H4 (cell line): Measurements from ENCODE around the gene COL19A1. TPM values are rescaled to one million over a fixed set of nuclear protein-coding genes. Genes with fewer than 3 reads are reported as not detected.
A peak's percentile ranks its signal among the peaks of the same experiment; 100 is the strongest.
"Not testable (repeated sequence)": the region's sequence is repeated elsewhere in the genome, so short reads cannot be mapped to it uniquely, and the experiment has no call there.

Experiments used
- DNase-seq: peaks from one replicate; pipeline ENCODE4 v3.0.0-alpha.2; 2015; ENCODE audit warnings: low spot score
- total RNA-seq: library from RNA; depleted of rRNA; stranded (reverse); fragments of >200 nt; shearing (Covaris generic); gene quantifications from 2 replicates; pipeline ENCODE4 v1.2.3, GENCODE V29; 2014

Gene COL19A1
- total RNA-seq, 1 experiment from 2014 or later, result 1.5 TPM

- peak; percentile 19 for DNase-seq
These were observed 648 bp downstream of the COL19A1 start for GRCh38 chr6:69866770-69867638.

- DNase-seq, result no peak
These were observed 1.3 kb downstream of the COL19A1 start for GRCh38 chr6:69867639-69867976.

- DNase-seq, result no peak
These were observed 2.0 kb downstream of the COL19A1 start for GRCh38 chr6:69868252-69868804.

GRCh38 chr6:69868961-69869360 lies 2.6 kb downstream of the COL19A1 start:
- DNase-seq, result no peak

DNA sequence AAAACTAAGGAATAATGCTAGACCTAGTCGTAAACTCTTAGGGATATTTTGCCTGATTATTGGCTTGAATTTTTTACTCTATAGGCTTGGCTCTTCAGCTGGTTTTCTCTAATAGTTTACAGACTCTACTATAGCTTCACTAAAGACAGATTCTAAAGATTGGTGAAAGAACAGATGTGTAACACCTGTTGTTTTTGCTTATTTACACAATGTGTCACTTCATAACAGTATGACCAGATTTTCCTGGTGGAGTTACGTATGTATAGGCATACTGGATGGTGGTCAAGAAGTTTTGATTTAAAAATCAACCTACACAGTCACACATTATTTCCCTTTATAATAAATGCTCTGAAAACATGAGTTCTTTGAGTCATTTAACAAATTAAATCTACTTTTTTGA lies 4.8 kb downstream of the COL19A1 start:
- DNase-seq, result no peak

DNA sequence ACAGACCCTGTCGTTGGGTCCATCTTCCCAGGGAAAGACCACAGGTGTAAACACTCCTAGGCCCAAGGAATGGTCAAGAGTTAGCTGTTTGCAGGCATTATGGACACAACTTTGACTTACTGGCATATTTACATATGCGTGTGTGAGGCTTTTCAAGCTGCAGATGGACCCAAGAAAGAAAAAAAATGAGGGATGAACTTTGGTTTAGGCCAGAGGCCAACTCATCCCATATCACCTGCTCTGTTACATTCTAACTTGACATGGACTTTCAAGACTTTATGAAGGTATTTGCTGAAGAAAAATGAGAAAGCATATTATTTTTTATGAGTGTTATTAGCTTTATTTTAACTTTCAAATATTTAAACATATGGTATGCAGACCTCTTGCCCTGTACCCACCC lies 6.9 kb downstream of the COL19A1 start:
- DNase-seq, result no peak

DNA sequence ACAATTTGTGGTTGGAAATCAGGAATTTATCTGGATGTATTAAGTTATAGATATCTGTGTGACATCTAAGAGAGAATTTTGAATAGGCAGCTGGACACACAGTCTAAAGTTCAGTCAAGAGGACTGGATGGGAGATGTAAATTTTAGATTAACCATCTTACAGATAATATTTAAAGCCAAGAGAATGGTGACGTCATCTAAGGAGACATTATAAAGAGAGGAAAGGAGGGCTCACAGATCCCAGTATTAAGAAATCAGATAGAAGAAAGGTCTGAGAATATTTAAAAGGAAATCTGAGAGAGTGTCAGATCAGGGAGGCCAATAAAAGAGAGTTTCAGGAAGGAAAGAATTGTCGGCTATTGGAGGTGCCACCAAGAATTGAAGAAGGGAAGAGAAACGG lies 9.4 kb downstream of the COL19A1 start:
- no peak for DNase-seq

GRCh38 chr6:69878795-69879194 lies 12.4 kb downstream of the COL19A1 start:
- DNase-seq, result no peak

DNA sequence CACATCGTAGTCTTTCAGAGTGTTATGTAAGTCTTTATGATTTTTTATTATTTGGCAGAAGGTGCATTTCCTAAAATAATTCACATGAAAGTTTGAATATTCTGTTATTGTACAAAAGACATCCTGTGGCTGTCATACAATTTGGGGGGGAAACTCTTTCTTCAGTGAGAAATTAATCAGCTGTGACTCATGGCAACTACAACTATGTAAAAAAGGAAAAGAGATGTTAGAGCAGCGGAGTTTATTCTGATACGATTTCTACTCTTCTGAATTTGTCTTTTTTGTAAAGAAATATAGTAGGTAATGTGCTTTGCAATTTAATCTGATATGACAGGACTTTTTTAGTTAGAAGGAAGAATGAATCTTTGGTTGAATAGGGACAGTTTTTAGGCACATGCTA lies 14.2 kb downstream of the COL19A1 start:
- no peak for DNase-seq

- no peak for DNase-seq
These were observed 15.2 kb downstream of the COL19A1 start for GRCh38 chr6:69881322-69882151.

- no peak for DNase-seq
These were observed 17.2 kb downstream of the COL19A1 start for GRCh38 chr6:69883551-69883950.

- no peak for DNase-seq
These were observed 17.9 kb downstream of the COL19A1 start for GRCh38 chr6:69884231-69884630.

GRCh38 chr6:69887026-69887425 lies 20.7 kb downstream of the COL19A1 start:
- no peak for DNase-seq

DNA sequence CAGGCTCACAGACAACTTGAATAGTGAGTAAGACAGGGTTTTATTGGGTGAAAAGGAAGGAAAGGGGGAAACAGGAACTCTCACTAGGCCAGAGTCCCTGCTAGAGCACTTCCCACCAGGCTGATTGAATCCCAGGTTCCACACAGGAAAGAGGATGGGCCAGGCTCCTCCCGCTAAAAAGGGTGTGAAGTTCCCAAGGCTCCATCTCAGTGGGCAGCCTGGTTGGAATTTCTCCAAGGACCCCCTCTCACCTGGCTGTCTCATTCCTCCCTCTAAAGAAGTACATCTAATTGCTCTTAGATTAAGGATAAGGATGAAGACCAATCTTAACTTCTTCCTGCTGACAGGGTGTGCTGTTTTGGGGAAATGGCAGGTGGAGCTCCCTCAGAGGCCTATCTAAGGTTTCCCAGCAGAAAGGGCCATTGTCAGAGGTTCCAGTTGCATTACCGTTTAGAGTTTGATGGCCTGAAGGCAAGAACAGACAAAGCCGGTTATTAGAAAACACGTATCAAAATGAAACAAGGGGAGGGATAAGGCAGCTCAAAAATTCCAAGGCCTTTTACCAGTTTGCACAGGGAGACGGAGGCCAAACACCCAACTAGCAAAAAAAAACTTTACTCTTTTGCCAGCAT lies 21.5 kb downstream of the COL19A1 start:
- no peak for DNase-seq

GRCh38 chr6:69888482-69889233 lies 22.3 kb downstream of the COL19A1 start:
- no peak for DNase-seq

GRCh38 chr6:69889234-69889974 lies 23.0 kb downstream of the COL19A1 start:
- not testable (repeated sequence) for DNase-seq

DNA sequence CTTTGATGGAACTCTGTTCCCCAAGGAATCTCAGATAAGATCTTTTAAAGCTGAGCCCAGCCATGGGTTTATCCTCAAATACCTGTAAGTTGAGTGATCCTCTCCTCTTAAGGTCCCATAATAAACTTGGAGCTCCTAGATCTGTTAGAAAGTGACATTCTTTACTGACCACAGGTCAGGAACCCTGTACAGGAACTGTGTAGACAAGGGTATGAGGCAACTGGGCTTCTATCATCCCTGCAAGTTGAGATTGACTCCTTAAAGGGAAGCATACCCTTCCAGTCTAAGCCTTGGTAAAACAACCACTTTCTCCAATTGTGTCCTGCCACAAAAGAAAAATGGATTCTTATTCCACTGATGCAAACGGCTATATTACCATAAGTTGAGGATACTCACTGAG lies 26.2 kb downstream of the COL19A1 start:
- DNase-seq, result not testable (repeated sequence)

GRCh38 chr6:69893266-69893665 lies 26.9 kb downstream of the COL19A1 start:
- not testable (repeated sequence) for DNase-seq

DNA sequence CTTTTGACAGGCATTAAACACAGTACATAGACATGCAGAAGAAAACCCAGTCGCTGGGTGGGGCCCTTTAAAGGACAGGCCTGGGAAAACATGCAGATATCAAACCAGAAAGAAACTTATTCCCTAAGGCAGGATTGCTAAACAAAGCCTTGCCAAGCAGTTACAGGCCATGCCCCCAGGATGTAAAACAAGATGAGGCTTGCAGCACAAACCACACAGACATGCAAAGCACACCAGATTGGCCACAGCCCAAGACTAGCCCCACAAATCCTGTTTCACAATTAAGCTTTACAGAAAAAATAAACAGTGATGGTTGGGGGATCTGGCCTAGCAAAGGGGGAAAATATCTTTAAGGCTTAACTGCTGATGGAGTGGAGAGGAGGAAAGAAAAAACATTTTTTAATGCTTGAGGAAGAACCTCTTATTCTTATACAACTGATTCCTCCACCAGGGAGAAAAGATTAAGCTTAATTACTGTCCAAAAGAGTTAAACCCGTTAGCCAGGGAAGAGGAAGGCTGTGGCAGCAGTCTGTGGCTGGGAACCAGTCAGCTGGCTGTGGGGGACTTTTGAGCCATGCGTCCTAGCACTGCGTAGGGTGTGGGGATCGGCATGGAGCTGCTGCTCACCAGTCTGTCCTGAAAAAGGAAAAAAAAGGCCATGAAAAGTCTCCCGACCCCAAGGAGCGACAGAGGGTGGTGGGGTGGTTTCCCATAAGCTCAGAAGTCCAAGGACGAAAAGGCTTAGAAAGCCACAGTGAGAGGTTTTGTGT lies 28.4 kb downstream of the COL19A1 start:
- peak; percentile 95 for DNase-seq

- no peak for DNase-seq
These were observed 29.0 kb downstream of the COL19A1 start for GRCh38 chr6:69895396-69895795.
